GM12864 (cell line): ENCODE results near the gene PTPRD.

Experiments used
- DNase-seq: peaks from one replicate; pipeline ENCODE4 v3.0.0-alpha.2; 2011; ENCODE audit warnings: low read depth
- H3K4me3 ChIP-seq: 2 replicates; pipeline ENCODE4 v1.5.1; 2011; ENCODE audit warnings: mild to moderate bottlenecking, low read depth, low read length, control low read depth
- TF ChIP-seq, protein P1 (sequence below): IDR thresholded peaks from 2 replicates; pipeline ENCODE4 v1.5.1; 2011; ENCODE audit warnings: low read depth, mild to moderate bottlenecking, moderate library complexity, low read length, control low read depth, inconsistent platforms; ENCODE audit errors: missing control alignments

The PTPRD gene

DNA sequence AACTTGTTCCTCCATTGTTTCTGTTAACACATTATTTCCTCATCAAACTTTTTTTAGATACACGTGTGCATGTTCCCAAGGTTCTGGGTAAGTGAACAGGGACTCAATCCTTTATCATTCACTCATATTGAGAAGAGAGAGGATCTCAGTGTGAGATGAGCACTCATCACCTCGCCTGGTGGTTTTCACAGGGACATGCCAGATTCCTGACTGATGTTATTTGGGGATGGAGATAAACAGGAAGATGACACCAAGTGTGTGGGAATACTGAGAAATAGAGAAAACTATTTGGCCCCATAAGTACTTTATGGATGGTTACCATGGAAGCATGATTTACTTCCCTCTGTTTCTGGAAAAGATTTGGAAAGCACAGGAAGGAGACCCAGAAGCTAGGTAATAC, 2279.9 kb downstream of the PTPRD start:
- no peak overlapping the region for H3K4me3 ChIP-seq
- no peak for DNase-seq
- TF ChIP-seq, protein P1, sequence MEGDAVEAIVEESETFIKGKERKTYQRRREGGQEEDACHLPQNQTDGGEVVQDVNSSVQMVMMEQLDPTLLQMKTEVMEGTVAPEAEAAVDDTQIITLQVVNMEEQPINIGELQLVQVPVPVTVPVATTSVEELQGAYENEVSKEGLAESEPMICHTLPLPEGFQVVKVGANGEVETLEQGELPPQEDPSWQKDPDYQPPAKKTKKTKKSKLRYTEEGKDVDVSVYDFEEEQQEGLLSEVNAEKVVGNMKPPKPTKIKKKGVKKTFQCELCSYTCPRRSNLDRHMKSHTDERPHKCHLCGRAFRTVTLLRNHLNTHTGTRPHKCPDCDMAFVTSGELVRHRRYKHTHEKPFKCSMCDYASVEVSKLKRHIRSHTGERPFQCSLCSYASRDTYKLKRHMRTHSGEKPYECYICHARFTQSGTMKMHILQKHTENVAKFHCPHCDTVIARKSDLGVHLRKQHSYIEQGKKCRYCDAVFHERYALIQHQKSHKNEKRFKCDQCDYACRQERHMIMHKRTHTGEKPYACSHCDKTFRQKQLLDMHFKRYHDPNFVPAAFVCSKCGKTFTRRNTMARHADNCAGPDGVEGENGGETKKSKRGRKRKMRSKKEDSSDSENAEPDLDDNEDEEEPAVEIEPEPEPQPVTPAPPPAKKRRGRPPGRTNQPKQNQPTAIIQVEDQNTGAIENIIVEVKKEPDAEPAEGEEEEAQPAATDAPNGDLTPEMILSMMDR, result no peak

DNA sequence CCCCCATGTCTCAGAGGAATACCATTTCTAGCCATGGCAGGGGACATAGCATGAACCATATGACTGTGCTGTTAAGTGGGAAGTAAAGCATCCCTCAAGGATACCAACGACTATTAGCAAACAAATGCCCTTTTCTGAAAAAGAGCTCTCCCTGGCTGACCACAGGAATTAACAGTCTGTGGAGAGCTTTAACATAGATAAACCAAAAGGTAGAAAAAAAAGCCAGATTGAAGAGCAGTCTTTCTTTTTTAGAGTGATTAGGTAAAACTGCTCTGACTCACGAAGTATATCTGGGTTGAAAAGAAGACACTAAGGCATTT, 2280.5 kb downstream of the PTPRD start:
- TF ChIP-seq, protein P1, result no peak
- no peak overlapping the region for H3K4me3 ChIP-seq
- DNase-seq, result no peak

GRCh38 chr9:8331507-8332330, 2281.1 kb downstream of the PTPRD start:
- TF ChIP-seq, protein P1, result no peak
- DNase-seq, result no peak
- no peak overlapping the region for H3K4me3 ChIP-seq

- TF ChIP-seq, protein P1, result no peak
- H3K4me3 ChIP-seq, result no peak overlapping the region
- DNase-seq, result no peak
Observed at GRCh38 chr9:8329561-8330283, 2283.1 kb downstream of the PTPRD start.

- TF ChIP-seq, protein P1, result no peak
- DNase-seq, result no peak
- H3K4me3 ChIP-seq, result no peak overlapping the region
Observed at GRCh38 chr9:8315211-8315610, 2297.6 kb downstream of the PTPRD start.

DNA sequence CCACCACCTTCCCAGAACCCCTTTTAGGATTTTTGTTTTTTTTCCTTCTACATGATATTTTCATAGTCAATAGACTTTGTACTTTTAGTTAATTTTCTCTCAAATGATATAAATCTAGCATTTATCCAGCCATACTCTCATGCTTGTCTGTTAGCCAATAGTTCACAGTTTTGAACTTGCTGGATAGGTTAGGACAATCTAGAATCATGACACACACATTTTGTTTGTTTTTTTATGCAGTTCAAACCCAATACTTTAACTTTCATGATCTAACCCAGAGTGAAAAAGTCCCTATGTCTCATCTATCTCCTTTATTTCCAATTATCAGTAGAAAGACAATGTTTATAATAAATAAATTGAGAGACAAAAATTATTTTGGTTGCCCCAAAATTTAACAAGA, 2303.5 kb downstream of the PTPRD start:
- H3K4me3 ChIP-seq, result no peak overlapping the region
- no peak for DNase-seq
- TF ChIP-seq, protein P1, result no peak
